ENCODE data around the gene SPTLC1.

Gene SPTLC1

GRCh38 chr9:92047500-92047899 is 67.7 kb downstream of the SPTLC1 start:
- H3K4me3 ChIP-seq (ENCODE audit: low read length), result no peak overlapping the region
- TF ChIP-seq CTCF (conservative IDR thresholded peaks at IDR 0.05; ENCODE audit: low read depth, low read length), result no peak
- no peak for DNase-seq (ENCODE audit: low read depth)

GRCh38 chr9:92046676-92047075 is 68.5 kb downstream of the SPTLC1 start:
- TF ChIP-seq CTCF (conservative IDR thresholded peaks at IDR 0.05; ENCODE audit: low read depth, low read length), result no peak
- DNase-seq (ENCODE audit: low read depth), result no peak
- H3K4me3 ChIP-seq (ENCODE audit: low read length), result no peak overlapping the region

GRCh38 chr9:92044936-92045335 is 70.3 kb downstream of the SPTLC1 start:
- H3K4me3 ChIP-seq (ENCODE audit: low read length), result no peak overlapping the region
- no peak for DNase-seq (ENCODE audit: low read depth)
- no peak for TF ChIP-seq CTCF (conservative IDR thresholded peaks at IDR 0.05; ENCODE audit: low read depth, low read length)

GRCh38 chr9:92043002-92043401 is 72.2 kb downstream of the SPTLC1 start:
- H3K4me3 ChIP-seq (ENCODE audit: low read length), result no peak overlapping the region
- no peak for TF ChIP-seq CTCF (conservative IDR thresholded peaks at IDR 0.05; ENCODE audit: low read depth, low read length)
- no peak for DNase-seq (ENCODE audit: low read depth)

- H3K4me3 ChIP-seq (ENCODE audit: low read length), result no peak overlapping the region
- no peak for TF ChIP-seq CTCF (conservative IDR thresholded peaks at IDR 0.05; ENCODE audit: low read depth, low read length)
- no peak for DNase-seq (ENCODE audit: low read depth)
Observed at GRCh38 chr9:92042260-92042659, 73.0 kb downstream of the SPTLC1 start.

- TF ChIP-seq CTCF (conservative IDR thresholded peaks at IDR 0.05; ENCODE audit: low read depth, low read length), result no peak
- H3K4me3 ChIP-seq (ENCODE audit: low read length), result no peak overlapping the region
- no peak for DNase-seq (ENCODE audit: low read depth)
Observed at GRCh38 chr9:92036756-92037155, 78.5 kb downstream of the SPTLC1 start.

- TF ChIP-seq CTCF (conservative IDR thresholded peaks at IDR 0.05; ENCODE audit: low read depth, low read length), result no peak
- no peak overlapping the region for H3K4me3 ChIP-seq (ENCODE audit: low read length)
- no peak for DNase-seq (ENCODE audit: low read depth)
Observed at GRCh38 chr9:92036411-92036746, 78.8 kb downstream of the SPTLC1 start.
